ENCODE data around the gene FRMPD4. TPM values are rescaled to one million over a fixed set of nuclear protein-coding genes. Genes with fewer than 3 reads are reported as not detected.

The FRMPD4 gene
- total RNA-seq, 3 donors from 2014 or later (not counting 1 experiment from before 2014, with no cell fraction given): not detected

DNA sequence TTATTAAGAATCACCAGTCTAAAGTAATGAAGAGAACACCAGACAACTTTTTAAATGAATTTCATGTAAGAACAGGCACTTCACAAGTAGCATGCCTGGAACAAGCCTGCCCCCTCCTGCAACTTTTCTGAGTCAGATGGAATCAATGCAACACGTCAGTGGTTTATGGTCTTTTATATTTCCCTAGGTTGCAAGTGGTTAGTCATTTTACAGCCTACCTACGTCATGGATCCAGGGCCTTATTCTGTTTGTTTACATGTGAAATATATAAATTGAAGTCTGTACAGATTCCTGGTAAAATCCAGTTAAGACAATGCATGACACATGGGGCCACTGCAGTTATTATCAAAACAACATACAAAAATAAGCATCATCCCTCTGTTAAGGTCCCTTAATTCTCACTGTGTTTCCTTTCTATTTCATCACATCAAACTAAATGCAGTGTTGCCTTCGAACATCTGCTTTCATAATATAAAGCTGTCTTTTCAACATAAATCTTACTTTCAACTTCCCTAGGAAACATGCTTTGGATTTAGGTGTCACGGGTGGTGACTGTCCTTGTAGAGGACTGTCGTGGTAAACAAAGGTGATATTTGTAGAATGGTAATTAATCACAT lies 309.3 kb downstream of the FRMPD4 start:
- H3K4me3 Mint-ChIP-seq: no peak overlapping the region
- intact Hi-C loops (cut with micrococcal nuclease): no loop called here
- no peaks in the 10 kb centered on the region for H3K36me3 Mint-ChIP-seq

DNA sequence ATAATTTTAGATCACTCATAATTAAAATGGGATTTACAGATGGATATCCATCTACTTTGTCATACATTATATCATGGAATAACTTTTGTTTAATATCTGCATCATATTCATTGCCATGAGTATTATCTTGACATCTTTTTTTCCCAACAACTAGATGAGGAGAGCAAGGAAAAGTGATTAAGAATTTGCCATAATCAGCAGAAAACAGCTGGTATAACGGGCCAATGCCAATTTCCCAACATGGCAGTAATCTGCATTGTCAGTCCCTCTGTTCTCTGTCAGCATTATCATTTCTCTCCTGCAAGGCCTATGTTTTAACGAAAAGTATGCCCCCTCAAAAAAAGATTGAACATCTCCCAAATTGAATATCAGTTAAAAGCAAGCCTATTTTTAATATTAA lies 314.0 kb downstream of the FRMPD4 start:
- TF ChIP-seq, protein P1, sequence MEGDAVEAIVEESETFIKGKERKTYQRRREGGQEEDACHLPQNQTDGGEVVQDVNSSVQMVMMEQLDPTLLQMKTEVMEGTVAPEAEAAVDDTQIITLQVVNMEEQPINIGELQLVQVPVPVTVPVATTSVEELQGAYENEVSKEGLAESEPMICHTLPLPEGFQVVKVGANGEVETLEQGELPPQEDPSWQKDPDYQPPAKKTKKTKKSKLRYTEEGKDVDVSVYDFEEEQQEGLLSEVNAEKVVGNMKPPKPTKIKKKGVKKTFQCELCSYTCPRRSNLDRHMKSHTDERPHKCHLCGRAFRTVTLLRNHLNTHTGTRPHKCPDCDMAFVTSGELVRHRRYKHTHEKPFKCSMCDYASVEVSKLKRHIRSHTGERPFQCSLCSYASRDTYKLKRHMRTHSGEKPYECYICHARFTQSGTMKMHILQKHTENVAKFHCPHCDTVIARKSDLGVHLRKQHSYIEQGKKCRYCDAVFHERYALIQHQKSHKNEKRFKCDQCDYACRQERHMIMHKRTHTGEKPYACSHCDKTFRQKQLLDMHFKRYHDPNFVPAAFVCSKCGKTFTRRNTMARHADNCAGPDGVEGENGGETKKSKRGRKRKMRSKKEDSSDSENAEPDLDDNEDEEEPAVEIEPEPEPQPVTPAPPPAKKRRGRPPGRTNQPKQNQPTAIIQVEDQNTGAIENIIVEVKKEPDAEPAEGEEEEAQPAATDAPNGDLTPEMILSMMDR (IDR thresholded peaks at IDR 0.05): no peak
- Mint-ChIP-seq H3K4me1 (no peaks in the 10 kb centered on the region), H3K4me3 (no peak overlapping the region), H3K27me3 (ENCODE audit: low read depth in 2 of 2) (no peaks in the 10 kb centered on the region), H3K36me3 (no peaks in the 10 kb centered on the region), H3K27ac (no peak overlapping the region), H3K9me3 (no peaks in the 10 kb centered on the region)
- Histone ChIP-seq H3K4me1 (ENCODE audit: control insufficient read depth, insufficient read depth, low read length) (no peaks in the 10 kb centered on the region), H3K36me3 (ENCODE audit: control insufficient read depth, insufficient read depth, low read length) (no peaks in the 10 kb centered on the region), H3K4me3 (ENCODE audit: low read length) (no peak overlapping the region), H3K27ac (ENCODE audit: low read length) (no peak overlapping the region), H3K27me3 (ENCODE audit: control insufficient read depth, insufficient read depth, low read length) (no peaks in the 10 kb centered on the region), H3K9me3 (ENCODE audit: control insufficient read depth, insufficient read depth, low read length) (no peaks in the 10 kb centered on the region)
- ATAC-seq (no peak), DNase-seq (no peak)
- 82% methylated on average over 1 of the region's 2 CpGs for WGBS (ENCODE audit: insufficient coverage)
- intact Hi-C loops (cut with micrococcal nuclease): no loop called here

More for the DNA sequence above, 309.3 kb downstream of the FRMPD4 start:
- Histone ChIP-seq H3K36me3 (ENCODE audit: control insufficient read depth, insufficient read depth, low read length) (no peaks in the 10 kb centered on the region), H3K27me3 (ENCODE audit: control insufficient read depth, insufficient read depth, low read length) (no peaks in the 10 kb centered on the region), H3K9me3 (ENCODE audit: control insufficient read depth, insufficient read depth, low read length) (no peaks in the 10 kb centered on the region), H3K4me1 (ENCODE audit: control insufficient read depth, insufficient read depth, low read length) (no peaks in the 10 kb centered on the region), H3K27ac (ENCODE audit: low read length) (no peak overlapping the region), H3K4me3 (ENCODE audit: low read length) (no peak overlapping the region)
- TF ChIP-seq, protein P1 (IDR thresholded peaks at IDR 0.05): no peak
- Mint-ChIP-seq H3K9me3 (no peaks in the 10 kb centered on the region), H3K27me3 (ENCODE audit: low read depth in 2 of 2) (no peaks in the 10 kb centered on the region), H3K4me1 (no peaks in the 10 kb centered on the region), H3K27ac (no peak overlapping the region)
- DNase-seq (no peak), ATAC-seq (no peak)
- WGBS (ENCODE audit: insufficient coverage): 72% methylated on average over 5 of the region's 5 CpGs

DNA sequence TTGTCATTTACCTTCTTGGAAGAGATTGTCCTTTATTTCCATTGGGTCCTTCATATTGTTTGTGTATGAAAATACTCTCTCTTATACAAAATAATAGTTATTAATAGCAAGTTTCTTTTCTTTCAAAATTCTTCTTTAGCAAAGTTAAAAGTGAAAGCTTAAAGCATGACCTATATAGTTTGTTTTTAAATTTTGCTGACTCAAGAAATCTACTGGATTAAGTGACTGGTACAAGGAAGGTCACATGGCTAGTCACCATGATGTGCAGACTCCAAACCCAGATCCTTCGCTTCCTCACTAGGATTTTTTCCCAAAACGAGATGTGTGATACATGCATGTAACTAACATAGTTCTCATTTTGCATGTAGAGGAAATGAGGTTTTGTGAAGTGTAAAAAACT lies 322.7 kb downstream of the FRMPD4 start:
- Histone ChIP-seq H3K4me3 (ENCODE audit: low read length) (no peak overlapping the region), H3K36me3 (ENCODE audit: control insufficient read depth, insufficient read depth, low read length) (no peaks in the 10 kb centered on the region), H3K4me1 (ENCODE audit: control insufficient read depth, insufficient read depth, low read length) (no peaks in the 10 kb centered on the region), H3K9me3 (ENCODE audit: control insufficient read depth, insufficient read depth, low read length) (no peaks in the 10 kb centered on the region), H3K27ac (ENCODE audit: low read length) (no peak overlapping the region), H3K27me3 (ENCODE audit: control insufficient read depth, insufficient read depth, low read length) (no peaks in the 10 kb centered on the region)
- Mint-ChIP-seq H3K9me3 (no peaks in the 10 kb centered on the region), H3K27ac (no peak overlapping the region), H3K4me3 (no peak overlapping the region), H3K4me1 (no peaks in the 10 kb centered on the region), H3K36me3 (no peaks in the 10 kb centered on the region), H3K27me3 (ENCODE audit: low read depth in 2 of 2) (no peaks in the 10 kb centered on the region)
- whole genome bisulfite sequencing (ENCODE audit: insufficient coverage): 100% methylated on average over 1 of the region's 2 CpGs
- intact Hi-C loops (cut with micrococcal nuclease): no loop called here
- TF ChIP-seq, protein P1 (IDR thresholded peaks at IDR 0.05): no peak
- ATAC-seq (no peak), DNase-seq (no peak)

DNA sequence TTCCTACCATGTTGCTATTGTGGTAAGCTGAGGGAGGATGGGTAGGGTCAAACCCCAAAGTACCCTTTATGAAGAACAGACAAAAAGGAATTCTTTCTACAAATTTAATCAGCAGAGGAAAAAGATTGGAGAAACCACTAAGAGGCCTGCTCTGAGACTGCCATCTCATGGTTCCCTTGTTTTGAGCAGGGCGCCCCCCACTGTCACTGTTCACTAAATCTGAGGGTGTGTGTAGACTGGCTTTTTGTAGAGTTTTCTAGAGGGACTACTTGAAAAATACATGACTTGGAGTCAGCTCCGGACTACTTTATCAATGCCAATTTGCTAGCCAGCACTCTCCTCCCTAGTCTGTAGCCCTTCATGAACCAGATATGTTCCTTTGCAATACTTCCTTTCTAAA lies 324.8 kb downstream of the FRMPD4 start:
- Histone ChIP-seq H3K4me3 (ENCODE audit: low read length) (no peak overlapping the region), H3K36me3 (ENCODE audit: control insufficient read depth, insufficient read depth, low read length) (no peaks in the 10 kb centered on the region), H3K9me3 (ENCODE audit: control insufficient read depth, insufficient read depth, low read length) (no peaks in the 10 kb centered on the region), H3K4me1 (ENCODE audit: control insufficient read depth, insufficient read depth, low read length) (no peaks in the 10 kb centered on the region), H3K27ac (ENCODE audit: low read length) (no peak overlapping the region), H3K27me3 (ENCODE audit: control insufficient read depth, insufficient read depth, low read length) (no peaks in the 10 kb centered on the region)
- Mint-ChIP-seq H3K27ac (no peak overlapping the region), H3K4me1 (no peaks in the 10 kb centered on the region), H3K9me3 (peaks cover 0 to under 1% of the 10 kb centered on the region in 2 donors), H3K4me3 (no peak overlapping the region), H3K27me3 (ENCODE audit: low read depth in 2 of 2) (no peaks in the 10 kb centered on the region), H3K36me3 (no peaks in the 10 kb centered on the region)
- no peak for DNase-seq
- no peak for ATAC-seq
- WGBS (ENCODE audit: insufficient coverage): 100% methylated on average over 1 of the region's 2 CpGs
- TF ChIP-seq, protein P1 (IDR thresholded peaks at IDR 0.05): no peak
- intact Hi-C loops (cut with micrococcal nuclease): no loop called here
